ENCODE results near the gene SPTLC1.

DNA sequence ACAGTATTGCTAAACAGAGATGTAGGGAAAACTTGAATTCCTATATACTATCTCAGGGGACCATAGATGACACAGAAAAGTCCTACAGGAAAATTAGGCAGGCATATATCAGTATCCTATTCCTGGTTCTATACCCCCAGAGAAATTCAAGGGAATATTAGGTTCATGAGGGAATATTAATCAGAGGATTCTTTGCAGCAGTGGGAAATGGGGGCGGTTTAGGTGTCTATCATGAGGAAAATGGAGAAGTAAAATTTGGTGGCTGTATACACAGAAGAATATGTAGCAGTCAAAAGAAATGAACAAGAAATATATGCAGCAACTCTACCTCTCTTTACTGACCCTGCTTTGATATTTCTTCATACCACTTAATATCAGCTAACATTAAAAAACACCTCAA, 20.0 kb downstream of the SPTLC1 start:
- TF ChIP-seq, protein P1, sequence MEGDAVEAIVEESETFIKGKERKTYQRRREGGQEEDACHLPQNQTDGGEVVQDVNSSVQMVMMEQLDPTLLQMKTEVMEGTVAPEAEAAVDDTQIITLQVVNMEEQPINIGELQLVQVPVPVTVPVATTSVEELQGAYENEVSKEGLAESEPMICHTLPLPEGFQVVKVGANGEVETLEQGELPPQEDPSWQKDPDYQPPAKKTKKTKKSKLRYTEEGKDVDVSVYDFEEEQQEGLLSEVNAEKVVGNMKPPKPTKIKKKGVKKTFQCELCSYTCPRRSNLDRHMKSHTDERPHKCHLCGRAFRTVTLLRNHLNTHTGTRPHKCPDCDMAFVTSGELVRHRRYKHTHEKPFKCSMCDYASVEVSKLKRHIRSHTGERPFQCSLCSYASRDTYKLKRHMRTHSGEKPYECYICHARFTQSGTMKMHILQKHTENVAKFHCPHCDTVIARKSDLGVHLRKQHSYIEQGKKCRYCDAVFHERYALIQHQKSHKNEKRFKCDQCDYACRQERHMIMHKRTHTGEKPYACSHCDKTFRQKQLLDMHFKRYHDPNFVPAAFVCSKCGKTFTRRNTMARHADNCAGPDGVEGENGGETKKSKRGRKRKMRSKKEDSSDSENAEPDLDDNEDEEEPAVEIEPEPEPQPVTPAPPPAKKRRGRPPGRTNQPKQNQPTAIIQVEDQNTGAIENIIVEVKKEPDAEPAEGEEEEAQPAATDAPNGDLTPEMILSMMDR (conservative IDR thresholded peaks at IDR 0.05; ENCODE audit: low read depth in 2 of 2): no peak
- no peak for TF ChIP-seq POLR2AphosphoS5 (IDR thresholded peaks at IDR 0.05; ENCODE audit: low read depth)
- TF ChIP-seq, protein P2, sequence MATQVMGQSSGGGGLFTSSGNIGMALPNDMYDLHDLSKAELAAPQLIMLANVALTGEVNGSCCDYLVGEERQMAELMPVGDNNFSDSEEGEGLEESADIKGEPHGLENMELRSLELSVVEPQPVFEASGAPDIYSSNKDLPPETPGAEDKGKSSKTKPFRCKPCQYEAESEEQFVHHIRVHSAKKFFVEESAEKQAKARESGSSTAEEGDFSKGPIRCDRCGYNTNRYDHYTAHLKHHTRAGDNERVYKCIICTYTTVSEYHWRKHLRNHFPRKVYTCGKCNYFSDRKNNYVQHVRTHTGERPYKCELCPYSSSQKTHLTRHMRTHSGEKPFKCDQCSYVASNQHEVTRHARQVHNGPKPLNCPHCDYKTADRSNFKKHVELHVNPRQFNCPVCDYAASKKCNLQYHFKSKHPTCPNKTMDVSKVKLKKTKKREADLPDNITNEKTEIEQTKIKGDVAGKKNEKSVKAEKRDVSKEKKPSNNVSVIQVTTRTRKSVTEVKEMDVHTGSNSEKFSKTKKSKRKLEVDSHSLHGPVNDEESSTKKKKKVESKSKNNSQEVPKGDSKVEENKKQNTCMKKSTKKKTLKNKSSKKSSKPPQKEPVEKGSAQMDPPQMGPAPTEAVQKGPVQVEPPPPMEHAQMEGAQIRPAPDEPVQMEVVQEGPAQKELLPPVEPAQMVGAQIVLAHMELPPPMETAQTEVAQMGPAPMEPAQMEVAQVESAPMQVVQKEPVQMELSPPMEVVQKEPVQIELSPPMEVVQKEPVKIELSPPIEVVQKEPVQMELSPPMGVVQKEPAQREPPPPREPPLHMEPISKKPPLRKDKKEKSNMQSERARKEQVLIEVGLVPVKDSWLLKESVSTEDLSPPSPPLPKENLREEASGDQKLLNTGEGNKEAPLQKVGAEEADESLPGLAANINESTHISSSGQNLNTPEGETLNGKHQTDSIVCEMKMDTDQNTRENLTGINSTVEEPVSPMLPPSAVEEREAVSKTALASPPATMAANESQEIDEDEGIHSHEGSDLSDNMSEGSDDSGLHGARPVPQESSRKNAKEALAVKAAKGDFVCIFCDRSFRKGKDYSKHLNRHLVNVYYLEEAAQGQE (IDR thresholded peaks at IDR 0.05; ENCODE audit: unreplicated experiment): no peak
